HEK293T (cell line): ENCODE results near the gene PDPK1.

Experiments
- BHLHE40 ChIP-seq: fragments of 450-650 bp; IDR thresholded peaks from 2 replicates; pipeline ENCODE4 v1.6.1; 2016; ENCODE audit warnings: mild to moderate bottlenecking, moderate library complexity, borderline replicate concordance
- FOXK2 ChIP-seq: fragments of 450-650 bp; IDR thresholded peaks from 2 replicates; pipeline ENCODE4 v1.6.1; 2016; ENCODE audit warnings: mild to moderate bottlenecking
- FOXM1 ChIP-seq: fragments of 450-650 bp; IDR thresholded peaks from 2 replicates; pipeline ENCODE4 v1.6.1; 2017; ENCODE audit warnings: mild to moderate bottlenecking, borderline replicate concordance
- SUZ12 ChIP-seq: fragments of 450-650 bp; IDR thresholded peaks from 2 replicates; pipeline ENCODE4 v1.6.1; 2016; ENCODE audit warnings: mild to moderate bottlenecking

GRCh38 chr16:2519711-2520080 lies 18.1 kb upstream of the PDPK1 start:
- no peak for TF ChIP-seq FOXK2
- TF ChIP-seq BHLHE40, result no peak
- no peak for TF ChIP-seq SUZ12
- no peak for TF ChIP-seq FOXM1
